K562 (cell line): ENCODE results near the gene SURF4. TPM values are rescaled to one million over a fixed set of nuclear protein-coding genes. Genes with fewer than 3 reads are reported as not detected.
A peak's percentile ranks its signal among the peaks of the same experiment; 100 is the strongest.

Source experiments
- CEBPG ChIP-seq, 3 experiments: fragments of 200-800 bp in 1 of 3; sonication (Bioruptor generic) in 1 of 3; sonication (generic) in 1 of 3; formaldehyde crosslinking in 1 of 3; IDR thresholded peaks in 2 of 3; conservative IDR thresholded peaks in 1 of 3; 2 replicates each; pipeline versions ENCODE4 v1.6.1 to v1.8.0; 2016 to 2022; ENCODE audit warnings: missing compliant biosample characterization in 2 of 3, missing genetic modification characterization in 2 of 3, mild to moderate bottlenecking in 1 of 3, missing genetic modification reagents in 1 of 3
- GTF3C2 ChIP-seq: IDR thresholded peaks from 3 replicates; pipeline ENCODE4 v1.6.1; 2011; ENCODE audit warnings: borderline replicate concordance, mild to moderate bottlenecking, moderate library complexity; ENCODE audit not compliant: insufficient read length; ENCODE audit errors: extremely low read depth
- PHF20 ChIP-seq: fragments of 450-650 bp; IDR thresholded peaks from 2 replicates; pipeline ENCODE4 v1.6.1; 2018; ENCODE audit not compliant: partially characterized antibody
- POLR2B ChIP-seq: fragments of 450-650 bp; IDR thresholded peaks from 2 replicates; pipeline ENCODE4 v1.6.1; 2018; ENCODE audit warnings: low read depth; ENCODE audit not compliant: partially characterized antibody
- THRAP3 ChIP-seq: fragments of 450-650 bp; IDR thresholded peaks from 2 replicates; pipeline ENCODE4 v1.6.1; 2016; ENCODE audit warnings: mild to moderate bottlenecking, inconsistent platforms, borderline replicate concordance
- TRIM25 ChIP-seq: fragments of 450-650 bp; IDR thresholded peaks from 2 replicates; pipeline ENCODE4 v1.7.0; 2016; ENCODE audit warnings: borderline replicate concordance
- ZFPM2 ChIP-seq: fragments of 250-450 bp; sonication (Bioruptor Pico); IDR thresholded peaks from 2 replicates; pipeline ENCODE4 v1.5.1; 2022; ENCODE audit warnings: mild to moderate bottlenecking
- ZNF282 ChIP-seq: sonication (generic); formaldehyde crosslinking; IDR thresholded peaks from 2 replicates; pipeline ENCODE4 v1.8.1; 2023; ENCODE audit warnings: missing genetic modification reagents
- ZNF318 ChIP-seq, 2 experiments: fragments of 450-650 bp; IDR thresholded peaks; 2 replicates each; pipeline ENCODE4 v1.6.1; 2016; ENCODE audit warnings: mild to moderate bottlenecking in 2 of 2, borderline replicate concordance in 1 of 2, low read depth in 1 of 2, moderate library complexity in 1 of 2
- ZNF398 ChIP-seq: fragments of 250-450 bp; sonication (Bioruptor Pico); IDR thresholded peaks from 2 replicates; pipeline ENCODE4 v1.8.0; 2021; ENCODE audit warnings: moderate library complexity, mild to moderate bottlenecking, inconsistent platforms
- polyA plus RNA-seq, 8 experiments: library from polyadenylated mRNA; depleted of rRNA in 4 of 8; stranded (reverse) in 5 of 8; unstranded in 3 of 8; fragments of >200 nt; fragmentation: Nextera tagmentation in 2 of 8; fragmentation: Illumina TruSeq in 1 of 8; extraction: Ambion mirVana in 2 of 8; extraction: Trizol in 1 of 8; gene quantifications; 2 replicates each; pipeline versions ENCODE4 v1.2.1 to v1.2.3, GENCODE V29; 2011 to 2014; ENCODE audit warnings: inconsistent platforms in 1 of 8, missing spikeins in 1 of 8
- total RNA-seq, 7 experiments: library from RNA; depleted of rRNA in 6 of 7; stranded (reverse); fragments of >200 nt in 6 of 7; fragmentation: Illumina TruSeq in 2 of 7; extraction: Trizol in 2 of 7; gene quantifications; 2 replicates each; pipeline versions ENCODE4 v1.2.1 to v1.2.3, GENCODE V29; 2011 to 2021; ENCODE audit warnings: low replicate concordance in 1 of 7

Gene SURF4
- total and polyA plus RNA-seq, 9 of the 15 experiments (the other 6 are each of a cell fraction or from before 2014, with no cell fraction given) = 8.4 to 176 (median 130) TPM

- TF ChIP-seq ZNF318 (IDR thresholded peaks at IDR 0.05; ENCODE audit: borderline replicate concordance in 1 of 2, low read depth in 1 of 2) = no peak
- peak; percentile 88; the same call in 1 of the 2 replicates for TF ChIP-seq THRAP3
- peak; percentile 58 for TF ChIP-seq GTF3C2
- no peak for TF ChIP-seq ZNF282
- no peak for TF ChIP-seq ZFPM2 (CRISPR knock-in tag)
- no peak for TF ChIP-seq CEBPG (CRISPR knock-in tag; IDR thresholded peaks at IDR 0.05)
- no peak for TF ChIP-seq CEBPG (tag; conservative IDR thresholded peaks at IDR 0.05 in 1 of 2, IDR thresholded peaks at IDR 0.05 in 1 of 2)
- TF ChIP-seq PHF20 = no peak
- TF ChIP-seq ZNF398 = no peak
- no peak for TF ChIP-seq TRIM25
- TF ChIP-seq POLR2B = peak; percentile 84
These were observed 23.8 kb downstream of the SURF4 start (continued) for GRCh38 chr9:133351908-133352634.
